GM18907 (cell line): ENCODE data around the gene GPANK1.

Experiments
- ATAC-seq: cut with Tn5 transposase; IDR thresholded peaks from one replicate; pipeline ENCODE4 v1.9.1; 2021; ENCODE audit warnings: mild to moderate bottlenecking, moderate library complexity; ENCODE audit not compliant: unreplicated experiment

Gene GPANK1

GRCh38 chr6:31691564-31692108, 26.8 kb upstream of the GPANK1 start:
- no peak for ATAC-seq

DNA sequence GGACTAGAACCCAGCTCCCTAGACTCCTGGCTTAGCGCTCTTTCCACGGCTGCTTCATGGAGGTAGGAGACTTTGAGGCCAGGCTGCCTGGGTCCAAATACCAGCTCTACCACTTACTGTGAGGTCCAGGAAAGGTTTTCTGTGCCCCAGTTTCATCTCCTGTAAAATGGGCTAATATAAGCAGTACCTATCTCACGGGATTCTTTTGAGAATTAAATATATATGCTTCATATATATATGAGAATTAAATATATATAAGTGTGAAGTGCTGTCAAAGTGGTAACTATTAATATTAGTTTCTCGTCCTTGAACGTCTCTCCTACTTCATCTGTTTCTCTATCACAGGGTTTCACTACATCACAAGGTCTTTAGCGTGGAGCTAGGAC, 26.3 kb upstream of the GPANK1 start:
- ATAC-seq = no peak

GRCh38 chr6:31690231-31691077, 25.7 kb upstream of the GPANK1 start:
- no peak for ATAC-seq

GRCh38 chr6:31689249-31690110, 24.7 kb upstream of the GPANK1 start:
- ATAC-seq = no peak

- ATAC-seq = no peak
Observed at GRCh38 chr6:31687860-31688693, 23.3 kb upstream of the GPANK1 start.

DNA sequence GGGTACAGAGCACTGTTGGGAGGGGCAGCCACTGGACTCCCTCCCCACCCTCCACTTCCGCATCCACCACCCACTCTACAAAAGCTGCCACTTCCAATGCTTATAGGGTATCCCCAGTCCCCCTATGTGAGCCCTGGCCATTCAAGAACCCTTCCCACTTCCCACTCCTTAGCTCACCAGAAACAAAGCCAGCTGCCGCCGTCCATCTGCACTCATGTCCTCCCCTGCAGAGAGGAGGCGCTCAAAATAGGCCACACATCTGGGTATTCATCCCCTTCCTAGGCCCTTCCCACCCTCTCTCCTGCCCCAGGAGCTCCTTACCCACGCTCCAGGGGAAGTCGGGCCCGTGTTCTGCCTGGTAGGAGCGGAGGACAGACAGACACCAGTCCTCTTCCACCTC, 22.5 kb upstream of the GPANK1 start:
- ATAC-seq = no peak

DNA sequence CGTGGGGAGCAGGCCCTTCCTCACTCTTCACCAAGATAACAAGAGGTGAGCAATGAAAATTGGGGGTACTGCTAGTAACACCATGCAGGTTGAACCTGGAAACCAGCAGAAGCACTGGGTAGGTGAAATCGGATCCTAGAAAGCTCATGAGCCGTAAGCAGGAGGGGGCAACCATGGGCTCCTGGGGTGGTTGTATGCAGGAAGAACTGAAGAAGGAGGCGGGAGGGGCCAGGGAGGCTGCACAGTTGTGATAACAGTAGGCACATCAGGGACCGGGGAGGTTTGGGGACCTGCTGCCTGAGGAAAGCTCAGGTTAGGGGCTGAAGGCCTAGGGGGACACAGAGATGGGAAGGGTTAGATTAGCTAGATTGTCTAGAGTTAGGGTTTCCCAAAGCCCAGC, 21.7 kb upstream of the GPANK1 start:
- ATAC-seq = no peak

- ATAC-seq = no peak
Observed at GRCh38 chr6:31683591-31683990, 18.8 kb upstream of the GPANK1 start.

GRCh38 chr6:31681135-31681671, 16.4 kb upstream of the GPANK1 start:
- ATAC-seq = no peak

GRCh38 chr6:31680226-31681134, 15.7 kb upstream of the GPANK1 start, which contains the start of gene LY6G5C:
LY6G5C (minus strand) TSS chr6:31681067; CDS start chr6:31680373, 694 bp downstream.
- no peak for ATAC-seq

DNA sequence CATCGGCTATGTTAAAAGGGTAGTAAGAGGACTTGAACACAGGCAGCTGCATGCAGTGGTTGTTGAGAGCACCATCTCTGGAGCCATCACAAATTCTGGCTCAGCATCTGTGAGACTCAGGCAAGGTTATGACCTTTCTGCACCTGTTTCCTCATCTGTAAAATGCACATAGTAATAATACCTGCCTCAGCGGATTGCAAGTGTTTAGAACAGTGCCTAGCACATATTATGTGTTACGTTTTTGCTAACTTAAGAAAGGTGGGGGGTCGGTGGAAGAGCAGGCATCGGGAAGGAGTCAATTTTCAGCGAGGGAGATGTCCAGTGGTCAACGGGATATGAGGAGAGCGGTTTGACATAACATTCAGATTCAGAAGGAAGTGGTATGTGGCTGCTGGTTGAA, 13.2 kb upstream of the GPANK1 start:
- no peak for ATAC-seq

GRCh38 chr6:31676904-31677303, 12.1 kb upstream of the GPANK1 start:
- no peak for ATAC-seq

GRCh38 chr6:31676322-31676903, 11.6 kb upstream of the GPANK1 start:
- no peak for ATAC-seq

GRCh38 chr6:31669676-31670075, 4.9 kb upstream of the GPANK1 start, which contains the start of gene LY6G5B:
LY6G5B (plus strand) TSS chr6:31669976; CDS start chr6:31670951, 975 bp downstream.
- no peak for ATAC-seq

DNA sequence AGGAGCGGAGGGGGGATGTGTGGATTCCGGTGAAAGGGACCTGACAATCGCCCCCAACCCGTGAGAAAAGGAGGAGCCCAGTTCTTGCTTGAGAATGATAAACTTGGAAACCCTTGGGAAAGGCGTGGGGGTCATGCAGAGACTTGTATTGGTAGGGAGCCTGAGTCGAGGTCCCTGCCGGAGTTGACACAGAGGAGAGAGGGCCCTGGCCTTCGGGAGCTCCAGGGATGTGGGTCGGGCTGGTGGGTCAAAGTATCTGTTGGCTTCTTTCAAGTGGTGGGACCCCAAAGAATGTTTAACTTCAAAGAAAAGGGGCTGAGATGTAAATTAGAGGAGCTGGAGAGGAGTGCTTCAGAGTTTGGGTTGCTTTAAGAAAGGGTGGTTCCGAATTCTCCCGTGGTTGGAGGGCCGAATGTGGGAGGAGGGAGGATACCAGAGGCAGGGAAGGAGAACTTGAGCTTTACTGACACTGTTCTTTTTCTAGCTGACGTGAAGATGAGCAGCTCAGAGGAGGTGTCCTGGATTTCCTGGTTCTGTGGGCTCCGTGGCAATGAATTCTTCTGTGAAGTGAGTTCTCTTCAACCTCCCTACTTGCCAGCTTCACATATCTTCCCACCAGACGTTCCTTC, 1.7 kb upstream of the GPANK1 start:
- ATAC-seq = no peak

GRCh38 chr6:31665501-31666336, 922 bp upstream of the GPANK1 start, which contains the start of gene CSNK2B:
CSNK2B (plus strand) TSS chr6:31666080; CDS start chr6:31666832, 752 bp downstream.
- peak; percentile 81 for ATAC-seq
